Sigmoid colon (tissue), 4 donors: ENCODE results near the gene PCGF5.

Source experiments
- EP300 ChIP-seq, 4 donors: sonication (generic); formaldehyde crosslinking; IDR thresholded peaks; one replicate each; pipeline ENCODE4 v1.6.1; 2017; ENCODE audit warnings: antibody characterized with exemption in 4 of 4
- POLR2A ChIP-seq, 2 donors: fragments of 450-650 bp; IDR thresholded peaks; one replicate each; pipeline ENCODE4 v1.6.1; 2016; ENCODE audit warnings: antibody characterized with exemption in 2 of 2, mild to moderate bottlenecking in 2 of 2, moderate library complexity in 2 of 2
- POLR2AphosphoS5 ChIP-seq, 4 donors: sonication (generic); formaldehyde crosslinking; IDR thresholded peaks; one replicate each; pipeline ENCODE4 v1.6.1; 2017; ENCODE audit warnings: antibody characterized with exemption in 4 of 4
- TF ChIP-seq, protein P1 (sequence below), 4 experiments: fragments of 450-650 bp in 3 of 4; fragments of 200-600 bp in 1 of 4; IDR thresholded peaks; one replicate each; pipeline ENCODE4 v1.5.1; 2016 to 2019; ENCODE audit warnings: antibody characterized with exemption in 4 of 4, mild to moderate bottlenecking in 3 of 4, moderate library complexity in 2 of 4

DNA sequence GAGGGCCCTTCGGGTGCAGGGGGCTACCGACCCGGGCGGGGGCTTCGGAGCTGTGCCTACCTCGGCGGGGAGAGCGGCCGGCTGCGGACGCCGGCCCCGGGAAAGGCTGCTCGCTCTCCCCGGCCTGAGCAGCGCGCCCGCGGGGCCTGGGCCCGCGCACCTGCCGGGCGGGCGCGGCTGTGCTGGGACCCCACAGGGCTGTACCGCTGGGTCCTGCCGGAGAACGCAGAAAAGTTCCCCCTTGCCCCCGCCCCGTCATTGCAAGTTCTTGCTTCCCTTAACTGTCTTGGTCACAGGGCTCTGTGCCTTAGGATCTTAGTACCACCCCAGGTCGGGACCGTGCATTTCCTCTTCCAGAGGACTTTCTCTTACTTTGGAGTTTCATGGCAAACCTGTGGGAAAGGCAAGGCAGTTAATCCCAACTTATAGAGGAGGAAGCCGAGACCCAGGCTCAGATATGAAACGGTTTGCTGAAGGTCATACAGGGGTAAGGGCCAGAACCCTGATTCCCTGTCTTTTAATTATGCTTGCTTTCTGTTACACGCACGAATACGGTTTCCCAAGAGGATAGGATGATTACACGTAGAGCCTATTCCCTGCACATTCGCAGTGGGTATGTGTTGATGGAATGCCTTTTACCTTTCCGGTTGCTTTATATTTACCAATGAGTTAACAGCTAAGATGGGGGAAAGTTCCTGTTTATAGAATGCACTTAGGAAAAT lies 652 bp downstream of the PCGF5 start:
- TF ChIP-seq, protein P1, sequence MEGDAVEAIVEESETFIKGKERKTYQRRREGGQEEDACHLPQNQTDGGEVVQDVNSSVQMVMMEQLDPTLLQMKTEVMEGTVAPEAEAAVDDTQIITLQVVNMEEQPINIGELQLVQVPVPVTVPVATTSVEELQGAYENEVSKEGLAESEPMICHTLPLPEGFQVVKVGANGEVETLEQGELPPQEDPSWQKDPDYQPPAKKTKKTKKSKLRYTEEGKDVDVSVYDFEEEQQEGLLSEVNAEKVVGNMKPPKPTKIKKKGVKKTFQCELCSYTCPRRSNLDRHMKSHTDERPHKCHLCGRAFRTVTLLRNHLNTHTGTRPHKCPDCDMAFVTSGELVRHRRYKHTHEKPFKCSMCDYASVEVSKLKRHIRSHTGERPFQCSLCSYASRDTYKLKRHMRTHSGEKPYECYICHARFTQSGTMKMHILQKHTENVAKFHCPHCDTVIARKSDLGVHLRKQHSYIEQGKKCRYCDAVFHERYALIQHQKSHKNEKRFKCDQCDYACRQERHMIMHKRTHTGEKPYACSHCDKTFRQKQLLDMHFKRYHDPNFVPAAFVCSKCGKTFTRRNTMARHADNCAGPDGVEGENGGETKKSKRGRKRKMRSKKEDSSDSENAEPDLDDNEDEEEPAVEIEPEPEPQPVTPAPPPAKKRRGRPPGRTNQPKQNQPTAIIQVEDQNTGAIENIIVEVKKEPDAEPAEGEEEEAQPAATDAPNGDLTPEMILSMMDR (IDR thresholded peaks at IDR 0.05), result no peak
- TF ChIP-seq POLR2A (IDR thresholded peaks at IDR 0.05), result no peak
- no peak for TF ChIP-seq POLR2AphosphoS5 (IDR thresholded peaks at IDR 0.05)
- no peak for TF ChIP-seq EP300 (IDR thresholded peaks at IDR 0.05)
